H1 (cell line): ENCODE data around the gene CSNK1A1. TPM values are rescaled to one million over a fixed set of nuclear protein-coding genes. Genes with fewer than 3 reads are reported as not detected.

Source experiments
- BCL11A ChIP-seq, 2 experiments: IDR thresholded peaks; one replicate each; pipeline ENCODE4 v1.6.1; 2011; ENCODE audit warnings: low read depth in 2 of 2, low read length in 2 of 2, mild to moderate bottlenecking in 2 of 2
- CHD2 ChIP-seq: IDR thresholded peaks from 2 replicates; pipeline ENCODE4 v1.6.1; 2012; ENCODE audit warnings: low read length, improper control_type of control experiment
- EZH2 ChIP-seq: fragments of 200-600 bp; sonication (generic); IDR thresholded peaks from 2 replicates; pipeline ENCODE4 v1.7.1; 2012; ENCODE audit warnings: low read depth, mild to moderate bottlenecking, moderate library complexity, low read length, inconsistent platforms; ENCODE audit not compliant: severe bottlenecking
- RXRA ChIP-seq: IDR thresholded peaks from 2 replicates; pipeline ENCODE4 v1.6.1; 2011; ENCODE audit warnings: low read depth, mild to moderate bottlenecking, low read length, moderate library complexity; ENCODE audit not compliant: insufficient read depth
- polyA plus RNA-seq, 7 experiments: library from polyadenylated mRNA; depleted of rRNA in 3 of 7; stranded (reverse) in 5 of 7; unstranded in 2 of 7; fragments of >200 nt in 5 of 7; fragments of 200-250 nt in 2 of 7; gene quantifications; 1 replicate in 5 of 7; 2 replicates in 1 of 7; 4 replicates in 1 of 7; pipeline versions ENCODE4 v1.2.1 to v1.2.3, GENCODE V29; 2011 to 2013; ENCODE audit warnings: missing spikeins in 2 of 7, mixed read lengths in 2 of 7
- total RNA-seq: library from RNA; stranded (reverse); fragmentation: NEBNext Ultra II Directional; extraction: Animal tissue kit (Norgen Biotek cat#: 25700); gene quantifications from 2 replicates; pipeline ENCODE4 v1.2.1, GENCODE V29; 2021
- TF ChIP-seq, protein P1 (sequence below): fragments of 300-600 bp; sonication (generic); IDR thresholded peaks from 2 replicates; pipeline ENCODE4 v1.7.1; 2012; ENCODE audit warnings: low read length, moderate library complexity, mild to moderate bottlenecking, inconsistent platforms; ENCODE audit not compliant: insufficient replicate concordance

The CSNK1A1 gene
- total and polyA plus RNA-seq, 2 of the 8 experiments (the other 6 are each of a cell fraction or from before 2014, with no cell fraction given): 61.2 to 244 TPM

DNA sequence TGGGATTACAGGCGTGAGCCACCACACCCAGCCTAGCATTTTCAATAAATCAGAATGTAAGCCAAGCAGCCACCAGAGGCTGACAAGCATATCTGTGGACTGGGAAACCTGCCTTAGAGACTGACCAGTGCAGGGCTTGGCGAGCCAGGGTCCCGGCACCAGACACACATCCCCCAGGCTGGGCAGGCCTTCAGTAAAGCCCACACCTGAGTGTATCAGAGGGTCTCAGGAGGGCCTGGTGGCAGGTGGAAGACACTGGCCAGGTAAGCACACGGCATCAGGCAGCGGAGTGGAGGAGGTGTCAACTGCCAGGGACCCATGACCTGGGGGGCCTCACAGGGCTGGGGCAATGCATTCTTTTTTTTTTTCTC lies 93.9 kb downstream of the CSNK1A1 start (continued):
- TF ChIP-seq, protein P1, sequence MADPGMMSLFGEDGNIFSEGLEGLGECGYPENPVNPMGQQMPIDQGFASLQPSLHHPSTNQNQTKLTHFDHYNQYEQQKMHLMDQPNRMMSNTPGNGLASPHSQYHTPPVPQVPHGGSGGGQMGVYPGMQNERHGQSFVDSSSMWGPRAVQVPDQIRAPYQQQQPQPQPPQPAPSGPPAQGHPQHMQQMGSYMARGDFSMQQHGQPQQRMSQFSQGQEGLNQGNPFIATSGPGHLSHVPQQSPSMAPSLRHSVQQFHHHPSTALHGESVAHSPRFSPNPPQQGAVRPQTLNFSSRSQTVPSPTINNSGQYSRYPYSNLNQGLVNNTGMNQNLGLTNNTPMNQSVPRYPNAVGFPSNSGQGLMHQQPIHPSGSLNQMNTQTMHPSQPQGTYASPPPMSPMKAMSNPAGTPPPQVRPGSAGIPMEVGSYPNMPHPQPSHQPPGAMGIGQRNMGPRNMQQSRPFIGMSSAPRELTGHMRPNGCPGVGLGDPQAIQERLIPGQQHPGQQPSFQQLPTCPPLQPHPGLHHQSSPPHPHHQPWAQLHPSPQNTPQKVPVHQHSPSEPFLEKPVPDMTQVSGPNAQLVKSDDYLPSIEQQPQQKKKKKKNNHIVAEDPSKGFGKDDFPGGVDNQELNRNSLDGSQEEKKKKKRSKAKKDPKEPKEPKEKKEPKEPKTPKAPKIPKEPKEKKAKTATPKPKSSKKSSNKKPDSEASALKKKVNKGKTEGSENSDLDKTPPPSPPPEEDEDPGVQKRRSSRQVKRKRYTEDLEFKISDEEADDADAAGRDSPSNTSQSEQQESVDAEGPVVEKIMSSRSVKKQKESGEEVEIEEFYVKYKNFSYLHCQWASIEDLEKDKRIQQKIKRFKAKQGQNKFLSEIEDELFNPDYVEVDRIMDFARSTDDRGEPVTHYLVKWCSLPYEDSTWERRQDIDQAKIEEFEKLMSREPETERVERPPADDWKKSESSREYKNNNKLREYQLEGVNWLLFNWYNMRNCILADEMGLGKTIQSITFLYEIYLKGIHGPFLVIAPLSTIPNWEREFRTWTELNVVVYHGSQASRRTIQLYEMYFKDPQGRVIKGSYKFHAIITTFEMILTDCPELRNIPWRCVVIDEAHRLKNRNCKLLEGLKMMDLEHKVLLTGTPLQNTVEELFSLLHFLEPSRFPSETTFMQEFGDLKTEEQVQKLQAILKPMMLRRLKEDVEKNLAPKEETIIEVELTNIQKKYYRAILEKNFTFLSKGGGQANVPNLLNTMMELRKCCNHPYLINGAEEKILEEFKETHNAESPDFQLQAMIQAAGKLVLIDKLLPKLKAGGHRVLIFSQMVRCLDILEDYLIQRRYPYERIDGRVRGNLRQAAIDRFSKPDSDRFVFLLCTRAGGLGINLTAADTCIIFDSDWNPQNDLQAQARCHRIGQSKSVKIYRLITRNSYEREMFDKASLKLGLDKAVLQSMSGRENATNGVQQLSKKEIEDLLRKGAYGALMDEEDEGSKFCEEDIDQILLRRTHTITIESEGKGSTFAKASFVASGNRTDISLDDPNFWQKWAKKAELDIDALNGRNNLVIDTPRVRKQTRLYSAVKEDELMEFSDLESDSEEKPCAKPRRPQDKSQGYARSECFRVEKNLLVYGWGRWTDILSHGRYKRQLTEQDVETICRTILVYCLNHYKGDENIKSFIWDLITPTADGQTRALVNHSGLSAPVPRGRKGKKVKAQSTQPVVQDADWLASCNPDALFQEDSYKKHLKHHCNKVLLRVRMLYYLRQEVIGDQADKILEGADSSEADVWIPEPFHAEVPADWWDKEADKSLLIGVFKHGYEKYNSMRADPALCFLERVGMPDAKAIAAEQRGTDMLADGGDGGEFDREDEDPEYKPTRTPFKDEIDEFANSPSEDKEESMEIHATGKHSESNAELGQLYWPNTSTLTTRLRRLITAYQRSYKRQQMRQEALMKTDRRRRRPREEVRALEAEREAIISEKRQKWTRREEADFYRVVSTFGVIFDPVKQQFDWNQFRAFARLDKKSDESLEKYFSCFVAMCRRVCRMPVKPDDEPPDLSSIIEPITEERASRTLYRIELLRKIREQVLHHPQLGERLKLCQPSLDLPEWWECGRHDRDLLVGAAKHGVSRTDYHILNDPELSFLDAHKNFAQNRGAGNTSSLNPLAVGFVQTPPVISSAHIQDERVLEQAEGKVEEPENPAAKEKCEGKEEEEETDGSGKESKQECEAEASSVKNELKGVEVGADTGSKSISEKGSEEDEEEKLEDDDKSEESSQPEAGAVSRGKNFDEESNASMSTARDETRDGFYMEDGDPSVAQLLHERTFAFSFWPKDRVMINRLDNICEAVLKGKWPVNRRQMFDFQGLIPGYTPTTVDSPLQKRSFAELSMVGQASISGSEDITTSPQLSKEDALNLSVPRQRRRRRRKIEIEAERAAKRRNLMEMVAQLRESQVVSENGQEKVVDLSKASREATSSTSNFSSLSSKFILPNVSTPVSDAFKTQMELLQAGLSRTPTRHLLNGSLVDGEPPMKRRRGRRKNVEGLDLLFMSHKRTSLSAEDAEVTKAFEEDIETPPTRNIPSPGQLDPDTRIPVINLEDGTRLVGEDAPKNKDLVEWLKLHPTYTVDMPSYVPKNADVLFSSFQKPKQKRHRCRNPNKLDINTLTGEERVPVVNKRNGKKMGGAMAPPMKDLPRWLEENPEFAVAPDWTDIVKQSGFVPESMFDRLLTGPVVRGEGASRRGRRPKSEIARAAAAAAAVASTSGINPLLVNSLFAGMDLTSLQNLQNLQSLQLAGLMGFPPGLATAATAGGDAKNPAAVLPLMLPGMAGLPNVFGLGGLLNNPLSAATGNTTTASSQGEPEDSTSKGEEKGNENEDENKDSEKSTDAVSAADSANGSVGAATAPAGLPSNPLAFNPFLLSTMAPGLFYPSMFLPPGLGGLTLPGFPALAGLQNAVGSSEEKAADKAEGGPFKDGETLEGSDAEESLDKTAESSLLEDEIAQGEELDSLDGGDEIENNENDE: no peak
- TF ChIP-seq BCL11A (IDR thresholded peaks at IDR 0.05; ENCODE audit: low read depth in 2 of 2, low read length in 2 of 2) (no peak), CHD2 (no peak), EZH2 (no peak), RXRA (no peak)
- TF ChIP-seq, all 59 proteins: peak for 0
